ENCODE data around the gene ASCL4. TPM values are rescaled to one million over a fixed set of nuclear protein-coding genes. Genes with fewer than 3 reads are reported as not detected.

Gene ASCL4
- total RNA-seq, 4 donors from 2014 or later, result not detected

DNA sequence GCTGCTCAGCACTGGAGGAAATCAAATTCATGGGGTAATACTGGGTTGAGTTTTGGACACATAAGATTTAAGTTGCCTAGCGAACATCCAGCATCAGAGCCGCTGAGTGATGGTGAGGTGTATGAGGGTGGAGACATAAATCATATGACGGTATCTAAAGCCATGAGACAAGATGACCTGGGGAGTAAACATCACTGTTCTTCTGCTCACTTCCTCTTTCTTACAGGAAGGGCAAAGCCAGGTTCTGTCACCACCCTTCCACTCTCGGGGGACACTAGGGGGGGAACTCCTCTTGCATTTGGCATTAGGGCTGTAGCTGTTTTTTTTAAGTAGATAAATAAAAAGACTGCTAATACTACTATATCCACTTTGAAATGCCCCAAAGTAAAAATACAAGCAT lies 37.6 kb upstream of the ASCL4 start:
- ATAC-seq (ENCODE audit: low FRiP score) (no peak), DNase-seq (ENCODE audit: low spot score) (no peak)
- TF ChIP-seq, protein P1, sequence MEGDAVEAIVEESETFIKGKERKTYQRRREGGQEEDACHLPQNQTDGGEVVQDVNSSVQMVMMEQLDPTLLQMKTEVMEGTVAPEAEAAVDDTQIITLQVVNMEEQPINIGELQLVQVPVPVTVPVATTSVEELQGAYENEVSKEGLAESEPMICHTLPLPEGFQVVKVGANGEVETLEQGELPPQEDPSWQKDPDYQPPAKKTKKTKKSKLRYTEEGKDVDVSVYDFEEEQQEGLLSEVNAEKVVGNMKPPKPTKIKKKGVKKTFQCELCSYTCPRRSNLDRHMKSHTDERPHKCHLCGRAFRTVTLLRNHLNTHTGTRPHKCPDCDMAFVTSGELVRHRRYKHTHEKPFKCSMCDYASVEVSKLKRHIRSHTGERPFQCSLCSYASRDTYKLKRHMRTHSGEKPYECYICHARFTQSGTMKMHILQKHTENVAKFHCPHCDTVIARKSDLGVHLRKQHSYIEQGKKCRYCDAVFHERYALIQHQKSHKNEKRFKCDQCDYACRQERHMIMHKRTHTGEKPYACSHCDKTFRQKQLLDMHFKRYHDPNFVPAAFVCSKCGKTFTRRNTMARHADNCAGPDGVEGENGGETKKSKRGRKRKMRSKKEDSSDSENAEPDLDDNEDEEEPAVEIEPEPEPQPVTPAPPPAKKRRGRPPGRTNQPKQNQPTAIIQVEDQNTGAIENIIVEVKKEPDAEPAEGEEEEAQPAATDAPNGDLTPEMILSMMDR (IDR thresholded peaks at IDR 0.05), result no peak

DNA sequence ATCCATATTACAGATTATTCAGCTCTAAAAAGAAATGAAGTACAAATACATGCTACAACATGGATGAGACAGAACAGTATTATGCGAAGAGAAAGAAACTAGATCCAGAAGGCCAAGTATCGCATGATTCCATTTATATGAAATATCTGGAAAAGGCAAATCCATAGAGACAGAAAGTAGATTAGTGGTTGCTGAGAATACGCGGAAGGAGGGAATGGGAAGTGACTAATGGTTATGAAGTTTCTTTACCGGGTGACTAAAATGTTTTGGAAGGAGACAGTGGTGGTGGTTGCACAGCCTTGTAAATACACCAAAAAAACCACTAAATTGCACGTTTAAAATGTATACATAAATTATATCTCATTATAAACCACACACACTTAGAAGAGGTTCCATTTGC lies 26.0 kb upstream of the ASCL4 start:
- DNase-seq (ENCODE audit: low spot score) (no peak), ATAC-seq (ENCODE audit: low FRiP score) (no peak)
- TF ChIP-seq, protein P1 (IDR thresholded peaks at IDR 0.05), result no peak

DNA sequence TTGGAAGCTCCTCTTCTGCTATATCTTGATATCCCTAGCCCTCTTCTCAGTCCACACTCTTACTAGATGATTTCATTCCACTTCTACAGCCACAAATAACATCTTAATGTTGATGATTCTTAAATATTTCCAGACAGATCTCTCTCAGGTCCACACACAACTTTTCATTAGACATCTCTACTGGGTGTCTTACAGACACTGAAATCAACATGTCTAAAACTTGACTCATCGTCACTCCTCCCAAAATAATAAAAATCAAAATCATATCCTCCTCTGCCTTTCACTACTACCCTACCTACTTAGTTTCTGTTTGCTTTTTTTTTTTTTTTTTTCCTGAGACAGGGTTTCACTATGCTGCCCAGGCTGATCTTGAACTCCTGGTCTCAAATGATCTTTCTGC lies 25.4 kb upstream of the ASCL4 start:
- ATAC-seq (ENCODE audit: low FRiP score), result no peak
- TF ChIP-seq, protein P1 (IDR thresholded peaks at IDR 0.05), result no peak

DNA sequence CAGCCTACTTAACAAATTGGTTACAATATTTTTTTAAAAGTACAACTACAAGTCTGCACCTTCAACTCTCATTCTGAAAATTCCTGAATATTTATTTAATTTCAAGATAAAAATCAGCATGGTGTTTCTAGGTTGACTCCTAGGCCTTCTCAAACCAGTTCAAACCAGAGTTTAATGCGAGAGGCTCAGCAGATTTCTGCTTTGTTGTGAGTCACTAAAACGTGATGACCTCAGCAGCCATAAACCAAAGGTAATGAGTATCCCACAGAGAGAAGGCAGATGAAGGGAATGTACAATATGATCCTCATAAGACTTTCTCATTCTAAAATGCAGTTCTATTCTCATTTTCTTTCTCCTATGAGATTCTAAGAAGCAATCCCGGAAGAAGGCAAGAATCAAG lies 15.1 kb upstream of the ASCL4 start:
- TF ChIP-seq, protein P1 (IDR thresholded peaks at IDR 0.05), result no peak
- no peak for DNase-seq (ENCODE audit: low spot score)
- ATAC-seq (ENCODE audit: low FRiP score), result no peak

More for the DNA sequence above, 25.4 kb upstream of the ASCL4 start:
- DNase-seq (ENCODE audit: low spot score), result no peak

DNA sequence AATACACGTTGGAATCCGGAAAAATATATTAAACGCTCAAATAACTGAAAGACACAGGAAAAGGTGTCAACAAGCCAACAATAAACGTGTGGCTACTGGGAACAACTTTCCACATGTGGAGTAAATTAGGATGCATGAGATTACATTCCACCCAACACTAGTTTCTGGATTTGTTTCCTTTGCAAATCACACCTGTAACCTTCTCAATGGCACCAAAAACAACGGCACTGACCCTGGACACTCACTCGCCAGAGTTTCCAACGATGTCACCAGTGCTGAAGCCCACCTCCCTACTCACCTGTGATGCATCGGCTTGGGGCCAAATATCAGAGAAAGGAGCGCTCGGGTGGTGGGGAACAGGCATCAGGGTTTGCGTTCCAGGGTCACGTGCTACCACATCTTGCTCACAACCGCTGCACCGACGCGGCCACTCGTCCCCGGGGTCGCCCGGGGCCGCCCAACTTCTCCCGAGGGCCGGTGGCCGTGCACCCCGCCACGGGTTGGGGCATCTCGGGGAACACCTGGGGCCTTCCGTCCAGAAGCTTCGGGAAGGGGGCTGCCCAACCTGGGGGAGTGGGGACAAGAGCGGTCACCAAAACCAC lies 14.2 kb upstream of the ASCL4 start:
- TF ChIP-seq, protein P1 (IDR thresholded peaks at IDR 0.05), result no peak
- peak; percentile 25 for DNase-seq (ENCODE audit: low spot score)
- peak; percentile 7 for ATAC-seq (ENCODE audit: low FRiP score)

DNA sequence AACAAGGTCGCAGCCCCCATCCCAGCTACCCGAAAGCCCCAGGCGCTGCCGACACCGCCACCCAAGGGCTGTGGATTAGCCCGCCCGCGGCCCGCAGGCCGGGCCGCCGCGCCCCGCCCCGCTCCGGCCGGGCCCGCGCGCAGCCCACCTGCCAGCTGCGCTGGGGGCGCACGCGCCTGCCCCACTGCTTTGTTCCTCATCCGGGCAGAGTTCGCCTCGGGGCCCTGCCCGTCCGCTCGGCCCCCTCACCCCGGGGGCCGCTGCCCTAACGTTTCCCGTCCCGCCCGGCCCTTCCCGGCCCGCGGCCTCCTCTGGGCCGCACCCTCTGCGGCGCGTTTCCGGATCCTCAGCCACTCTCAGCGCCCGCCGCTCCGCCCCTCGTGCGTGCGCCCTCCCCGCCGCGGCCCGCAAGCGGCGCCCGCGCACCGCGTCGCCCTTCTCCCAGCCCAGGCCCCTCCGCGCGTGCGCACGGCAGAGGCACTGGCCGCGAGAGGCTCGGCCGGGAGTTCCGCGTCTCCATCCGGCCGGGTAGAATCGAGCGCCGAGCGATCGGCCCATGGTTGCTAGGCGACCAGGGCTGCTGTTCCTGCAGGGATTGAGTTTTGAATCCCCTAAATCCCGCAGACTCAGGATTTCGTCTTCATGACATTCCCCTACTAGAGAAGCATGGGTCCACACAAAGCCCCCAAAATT lies 13.5 kb upstream of the ASCL4 start, which contains the start of gene PRDM4:
TSS of gene PRDM4 (minus strand) at position 329 of the 693 bp plus-strand sequence. CDS start 622 bp downstream, outside the sequence.
- DNase-seq (ENCODE audit: low spot score) (peak; percentile 71), ATAC-seq (ENCODE audit: low FRiP score) (peak; percentile 97)
- TF ChIP-seq, protein P1 (IDR thresholded peaks at IDR 0.05), result no peak

DNA sequence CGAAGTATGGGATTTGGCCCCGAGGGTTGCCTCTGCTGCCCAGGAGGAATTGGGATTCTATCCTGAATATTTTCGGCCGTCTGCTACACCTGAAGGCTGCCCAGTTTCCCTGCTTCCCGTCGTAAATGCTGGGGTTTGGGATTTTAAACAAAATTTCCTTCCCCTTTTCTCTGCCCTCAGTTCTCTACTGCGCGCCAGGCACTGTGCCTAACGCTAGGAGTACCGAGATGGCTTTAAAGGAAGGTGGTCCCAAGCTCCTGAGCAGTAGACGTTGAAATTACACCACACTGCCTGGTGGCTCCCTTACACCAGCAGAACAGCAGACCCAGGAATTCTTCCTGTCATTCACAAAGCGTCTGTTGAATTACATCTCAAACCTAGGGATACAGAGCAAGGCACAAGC lies 13.0 kb upstream of the ASCL4 start:
- no peak for DNase-seq (ENCODE audit: low spot score)

More for the DNA sequence above, 13.0 kb upstream of the ASCL4 start:
- TF ChIP-seq, protein P1 (IDR thresholded peaks at IDR 0.05), result no peak
- ATAC-seq (ENCODE audit: low FRiP score), result peak; percentile 12

All from omental fat pad (tissue), 4 donors.